CD4-positive, alpha-beta T cell (primary cell): ENCODE measurements around the gene FRZB. TPM values are rescaled to one million over a fixed set of nuclear protein-coding genes. Genes with fewer than 3 reads are reported as not detected.
"Not testable (repeated sequence)": the region's sequence is repeated elsewhere in the genome, so short reads cannot be mapped to it uniquely, and the experiment has no call there.

ENCODE experiments used
- ATAC-seq: fragments of 200-7000 bp; cut with Tn5 transposase; one replicate; pipeline ENCODE4 v1.10.0; 2022; ENCODE audit warnings: mild to moderate bottlenecking; ENCODE audit not compliant: poor library complexity
- CTCF ChIA-PET: fragments of 350-600 bp; sonication (Branson Sonifier 250); formaldehyde crosslinking; loops from one replicate; lab custom pipeline; 2021; ENCODE audit warnings: antibody characterized with exemption, inconsistent platforms; lab: Charles Lee
- POLR2A ChIA-PET: fragments of 350-600 bp; sonication (Branson Sonifier 250); formaldehyde crosslinking; loops from one replicate; lab custom pipeline; 2021; ENCODE audit warnings: antibody characterized with exemption, inconsistent platforms; lab: Charles Lee
- DNase-seq, 14 experiments: peaks; one replicate each; pipeline ENCODE4 v3.0.0-alpha.2; 2013 to 2020; ENCODE audit warnings: mixed read lengths in 2 of 14
- H3K27ac ChIP-seq, 2 donors: one replicate each; pipeline versions ENCODE4 v1.5.1 to v1.7.0; 2013; ENCODE audit warnings: low read length in 2 of 2, low read depth in 1 of 2, mild to moderate bottlenecking in 1 of 2
- H3K27me3 ChIP-seq, 2 experiments: 1 replicate in 1 of 2; 2 replicates in 1 of 2; pipeline versions ENCODE4 v1.6.1 to v1.7.0; 2013; ENCODE audit warnings: low read length in 2 of 2, control low read depth in 1 of 2, mild to moderate bottlenecking in 1 of 2, moderate library complexity in 1 of 2; ENCODE audit not compliant: insufficient read depth in 2 of 2, control insufficient read depth in 1 of 2
- H3K36me3 ChIP-seq: one replicate; pipeline ENCODE4 v1.6.1; 2013; ENCODE audit warnings: low read length, control low read depth; ENCODE audit not compliant: insufficient read depth
- H3K4me1 ChIP-seq: one replicate; pipeline ENCODE4 v1.6.1; 2013; ENCODE audit warnings: low read length, control low read depth; ENCODE audit not compliant: insufficient read depth
- H3K4me3 ChIP-seq: one replicate; pipeline ENCODE4 v1.5.1; 2013; ENCODE audit warnings: mild to moderate bottlenecking, low read length, moderate library complexity
- H3K9me3 ChIP-seq, 2 experiments: 1 replicate in 1 of 2; 2 replicates in 1 of 2; pipeline versions ENCODE4 v1.6.1 to v1.7.0; 2013; ENCODE audit warnings: low read length in 2 of 2, mild to moderate bottlenecking in 2 of 2, control low read depth in 1 of 2, moderate library complexity in 1 of 2; ENCODE audit not compliant: control insufficient read depth in 1 of 2, insufficient read depth in 1 of 2
- H3K27ac Mint-ChIP-seq: one replicate; pipeline ENCODE4 v1.8.0; 2020; ENCODE audit warnings: mixed read lengths
- H3K27me3 Mint-ChIP-seq: one replicate; pipeline ENCODE4 v1.8.0; 2021; ENCODE audit warnings: mixed read lengths
- H3K36me3 Mint-ChIP-seq: one replicate; pipeline ENCODE4 v1.8.0; 2021; ENCODE audit warnings: low read depth, mixed read lengths
- H3K4me1 Mint-ChIP-seq: one replicate; pipeline ENCODE4 v1.8.0; 2021; ENCODE audit warnings: low read depth, mixed read lengths
- H3K4me3 Mint-ChIP-seq: one replicate; pipeline ENCODE4 v1.8.0; 2020; ENCODE audit warnings: mild to moderate bottlenecking, mixed read lengths
- H3K9me3 Mint-ChIP-seq: one replicate; pipeline ENCODE4 v1.8.0; 2020; ENCODE audit warnings: mixed read lengths
- intact Hi-C, 2 experiments: fragments of 100-400 bp; cut with DNase I in 1 of 2; cut with micrococcal nuclease in 1 of 2; formaldehyde crosslinking; loops; one replicate each; pipeline versions ENCODE4 v1.15.1 to v1.9.0; 2023 to 2025; cut with DNase I, micrococcal nuclease
- total RNA-seq, 174 experiments: library from RNA in 2 of 174; stranded (reverse) in 2 of 174; gene quantifications; one replicate each; pipeline ENCODE4 v1.2.3 and lab custom pipeline; 2021 to 2026
- TF ChIP-seq, protein P1 (sequence below): fragments of 200-600 bp; IDR thresholded peaks from one replicate; pipeline ENCODE4 v1.8.0; 2022; ENCODE audit warnings: antibody characterized with exemption, mild to moderate bottlenecking

The FRZB gene
- total RNA-seq, 2 experiments from 2014 or later = not detected

DNA sequence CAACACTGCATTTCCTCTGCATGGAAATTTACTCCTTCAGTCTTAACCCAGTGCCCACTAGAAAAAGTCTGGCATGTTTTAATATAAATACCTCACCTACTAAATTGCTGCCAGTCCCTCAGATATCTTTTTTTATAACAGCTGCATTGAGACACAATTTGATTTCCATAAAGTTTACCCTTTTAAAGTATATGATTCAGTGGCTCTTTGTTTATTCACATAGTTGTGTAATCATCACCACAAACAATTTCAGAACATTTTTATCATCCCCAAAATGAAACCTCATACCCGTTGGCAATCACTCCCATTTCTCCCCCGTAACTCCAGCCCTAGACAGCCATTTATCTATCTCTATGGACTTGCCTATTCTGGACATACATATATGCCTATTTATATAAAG, 17.0 kb upstream of the FRZB start:
- H3K4me3 Mint-ChIP-seq = no peak overlapping the region

DNA sequence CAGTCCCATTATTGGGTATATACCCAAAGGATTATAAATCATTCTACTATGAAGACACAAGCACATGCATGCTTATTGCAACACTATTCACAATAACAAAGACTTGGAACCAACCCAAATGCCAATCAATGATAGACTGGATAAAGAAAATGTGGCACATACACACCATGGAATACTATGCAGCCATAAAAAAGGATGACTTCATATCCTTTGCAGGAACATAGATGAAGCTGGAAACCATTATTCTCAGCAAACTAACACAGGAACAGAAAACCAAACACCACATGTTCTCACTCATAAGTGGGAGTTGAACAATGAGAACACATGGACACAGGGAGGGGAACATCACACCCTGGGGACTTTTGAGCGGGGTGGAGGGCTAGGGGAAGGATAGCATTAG, 13.7 kb upstream of the FRZB start:
- peaks cover 17% of the 10 kb centered on the region for H3K9me3 Mint-ChIP-seq
- H3K36me3 Mint-ChIP-seq, CTCF ChIA-PET, intact Hi-C loops, H3K4me1 ChIP-seq, POLR2A ChIA-PET, H3K27me3 Mint-ChIP-seq, H3K27ac ChIP-seq, DNase-seq, H3K4me1 Mint-ChIP-seq, H3K9me3 ChIP-seq, ATAC-seq, H3K27me3 ChIP-seq, H3K4me3 ChIP-seq, H3K27ac Mint-ChIP-seq, H3K4me3 Mint-ChIP-seq, H3K36me3 ChIP-seq: not testable (repeated sequence)

More for the DNA sequence above, 17.0 kb upstream of the FRZB start:
- Histone ChIP-seq H3K4me3 (no peak overlapping the region), H3K27me3 (no peaks in the 10 kb centered on the region), H3K27ac (no peak overlapping the region), H3K4me1 (no peaks in the 10 kb centered on the region), H3K36me3 (no peaks in the 10 kb centered on the region), H3K9me3 (peaks cover 0 to 3% of the 10 kb centered on the region in 2 experiments)
- H3K9me3 Mint-ChIP-seq = peaks cover 9% of the 10 kb centered on the region
- H3K27me3 Mint-ChIP-seq = no peaks in the 10 kb centered on the region
- TF ChIP-seq, protein P1, sequence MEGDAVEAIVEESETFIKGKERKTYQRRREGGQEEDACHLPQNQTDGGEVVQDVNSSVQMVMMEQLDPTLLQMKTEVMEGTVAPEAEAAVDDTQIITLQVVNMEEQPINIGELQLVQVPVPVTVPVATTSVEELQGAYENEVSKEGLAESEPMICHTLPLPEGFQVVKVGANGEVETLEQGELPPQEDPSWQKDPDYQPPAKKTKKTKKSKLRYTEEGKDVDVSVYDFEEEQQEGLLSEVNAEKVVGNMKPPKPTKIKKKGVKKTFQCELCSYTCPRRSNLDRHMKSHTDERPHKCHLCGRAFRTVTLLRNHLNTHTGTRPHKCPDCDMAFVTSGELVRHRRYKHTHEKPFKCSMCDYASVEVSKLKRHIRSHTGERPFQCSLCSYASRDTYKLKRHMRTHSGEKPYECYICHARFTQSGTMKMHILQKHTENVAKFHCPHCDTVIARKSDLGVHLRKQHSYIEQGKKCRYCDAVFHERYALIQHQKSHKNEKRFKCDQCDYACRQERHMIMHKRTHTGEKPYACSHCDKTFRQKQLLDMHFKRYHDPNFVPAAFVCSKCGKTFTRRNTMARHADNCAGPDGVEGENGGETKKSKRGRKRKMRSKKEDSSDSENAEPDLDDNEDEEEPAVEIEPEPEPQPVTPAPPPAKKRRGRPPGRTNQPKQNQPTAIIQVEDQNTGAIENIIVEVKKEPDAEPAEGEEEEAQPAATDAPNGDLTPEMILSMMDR = no peak
- H3K27ac Mint-ChIP-seq = no peak overlapping the region
- no peaks in the 10 kb centered on the region for H3K36me3 Mint-ChIP-seq
- no peak for ATAC-seq
- intact Hi-C loops = no loop called here
- ChIA-PET CTCF (no interaction called here), POLR2A (no interaction called here)
- no peak for DNase-seq
- H3K4me1 Mint-ChIP-seq = no peaks in the 10 kb centered on the region

DNA sequence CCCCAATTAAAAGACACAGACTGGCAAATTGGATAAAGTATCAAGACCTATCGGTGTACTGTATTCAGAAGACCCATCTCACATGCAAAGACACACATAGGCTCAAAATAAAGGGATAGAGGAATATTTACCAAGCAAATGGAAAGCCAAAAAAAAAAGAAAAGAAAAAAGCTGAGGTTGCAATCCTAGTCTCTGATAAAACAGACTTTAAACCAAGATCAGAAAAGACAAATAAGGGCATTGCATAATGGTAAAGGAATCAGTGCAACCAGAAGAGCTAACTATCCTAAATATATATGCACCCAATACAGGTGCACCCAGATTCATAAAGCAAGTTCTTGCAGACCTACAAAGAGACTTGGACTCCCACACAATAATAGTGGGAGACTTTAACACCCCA, 10.2 kb upstream of the FRZB start:
- CTCF ChIA-PET, H3K4me3 Mint-ChIP-seq, POLR2A ChIA-PET: not testable (repeated sequence)

DNA sequence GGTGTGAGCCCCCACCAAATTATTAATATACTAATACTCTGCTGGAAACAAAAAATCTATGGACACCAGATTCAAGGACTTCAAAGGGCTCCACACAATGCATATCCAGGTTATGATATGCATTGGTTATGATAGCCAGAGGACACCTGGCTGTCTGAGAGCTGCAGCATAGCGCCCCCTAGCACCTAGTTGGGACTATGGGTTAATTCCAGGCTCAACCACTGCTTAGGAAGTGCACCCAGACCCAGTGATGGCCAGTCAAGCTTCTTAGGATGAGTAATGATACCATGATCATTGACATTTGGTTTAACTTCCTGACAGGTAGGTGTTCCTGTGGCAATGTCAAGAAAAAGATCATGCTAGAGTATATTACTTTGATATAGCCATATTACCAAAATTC, 3.8 kb upstream of the FRZB start:
- H3K27ac Mint-ChIP-seq = no peak overlapping the region
- H3K27me3 Mint-ChIP-seq = peaks cover 67% of the 10 kb centered on the region
- ATAC-seq = no peak

More for the DNA sequence above, 10.2 kb upstream of the FRZB start:
- H3K27me3 ChIP-seq, H3K4me1 ChIP-seq, H3K4me1 Mint-ChIP-seq, DNase-seq, H3K36me3 ChIP-seq, H3K27me3 Mint-ChIP-seq, intact Hi-C loops, H3K9me3 ChIP-seq, H3K36me3 Mint-ChIP-seq, ATAC-seq, H3K27ac Mint-ChIP-seq, H3K27ac ChIP-seq, H3K4me3 ChIP-seq: not testable (repeated sequence)
- H3K9me3 Mint-ChIP-seq = peaks cover 17% of the 10 kb centered on the region

More for the DNA sequence above, 3.8 kb upstream of the FRZB start:
- Histone ChIP-seq H3K4me1 (peaks cover 15% of the 10 kb centered on the region), H3K9me3 (peaks cover 0 to 12% of the 10 kb centered on the region in 2 experiments), H3K27me3 (peaks cover 33 to 41% of the 10 kb centered on the region in 2 experiments), H3K36me3 (no peaks in the 10 kb centered on the region), H3K27ac (no peak overlapping the region), H3K4me3 (no peak overlapping the region)
- intact Hi-C loops = no loop called here
- no peak for DNase-seq
- Mint-ChIP-seq H3K4me1 (peaks cover 25% of the 10 kb centered on the region), H3K4me3 (no peak overlapping the region), H3K9me3 (no peaks in the 10 kb centered on the region), H3K36me3 (no peaks in the 10 kb centered on the region)
- POLR2A ChIA-PET = no interaction called here
- TF ChIP-seq, protein P1 = no peak
- CTCF ChIA-PET = no interaction called here
